NCI-H2196 treated with DMSO at 0.1 percent for 48 hours (cell line): ENCODE data around the gene RRAGC.

Source experiments
- DNase-seq: peaks from one replicate; lab custom pipeline; 2025; ENCODE audit not compliant: unreplicated experiment; lab: John Stamatoyannopoulos, UW

Gene RRAGC, protein sequence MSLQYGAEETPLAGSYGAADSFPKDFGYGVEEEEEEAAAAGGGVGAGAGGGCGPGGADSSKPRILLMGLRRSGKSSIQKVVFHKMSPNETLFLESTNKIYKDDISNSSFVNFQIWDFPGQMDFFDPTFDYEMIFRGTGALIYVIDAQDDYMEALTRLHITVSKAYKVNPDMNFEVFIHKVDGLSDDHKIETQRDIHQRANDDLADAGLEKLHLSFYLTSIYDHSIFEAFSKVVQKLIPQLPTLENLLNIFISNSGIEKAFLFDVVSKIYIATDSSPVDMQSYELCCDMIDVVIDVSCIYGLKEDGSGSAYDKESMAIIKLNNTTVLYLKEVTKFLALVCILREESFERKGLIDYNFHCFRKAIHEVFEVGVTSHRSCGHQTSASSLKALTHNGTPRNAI

DNA sequence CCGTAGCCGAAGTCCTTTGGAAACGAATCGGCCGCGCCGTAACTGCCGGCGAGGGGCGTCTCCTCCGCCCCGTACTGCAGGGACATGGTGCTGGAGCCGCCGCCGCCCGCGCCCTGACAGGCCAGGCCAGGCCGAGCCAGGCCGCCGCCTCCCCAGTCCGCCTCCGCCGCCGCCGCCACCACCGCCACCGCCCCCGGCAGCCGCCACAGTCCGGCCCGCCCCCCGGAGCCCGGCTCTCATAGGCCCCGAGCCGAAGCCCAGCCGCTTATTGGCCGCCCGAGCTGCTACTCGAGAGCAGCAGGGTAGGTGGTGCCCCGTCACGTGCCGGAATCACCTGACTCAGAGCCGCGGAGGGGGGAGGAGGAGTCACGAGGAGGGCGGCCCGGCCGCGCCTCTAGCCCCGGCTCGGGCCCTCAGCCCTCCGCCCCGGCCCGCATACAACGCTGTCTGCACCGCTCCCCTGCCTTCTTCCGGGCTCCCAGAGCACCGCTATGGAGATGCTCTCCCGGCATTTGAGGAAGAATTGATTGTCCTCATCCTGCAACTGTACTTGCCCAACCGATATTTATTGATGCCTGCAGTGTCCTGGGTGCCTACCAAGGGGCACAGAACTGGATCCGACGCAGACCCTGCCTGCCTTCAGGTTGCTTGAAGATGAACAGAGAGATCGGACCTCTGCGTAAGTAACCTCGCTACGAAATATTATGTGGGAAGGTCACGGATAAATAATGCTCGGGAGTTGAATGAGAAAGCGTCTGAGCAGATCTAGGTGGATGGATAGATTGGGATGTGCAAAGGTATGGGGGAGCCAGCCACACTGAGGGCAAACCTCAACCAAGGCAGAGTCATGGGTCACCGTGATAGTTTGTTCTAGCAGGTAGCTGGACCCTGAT, at the start of gene RRAGC:
Gene RRAGC, minus strand, starts transcription at position 212 of the 893 bp plus-strand sequence. Its CDS starts 126 bp downstream, at position 86.
- DNase-seq = peak; percentile 95

- DNase-seq = no peak
These were observed 49.2 kb upstream of the RRAGC start for GRCh38 chr1:38908821-38909220.

DNA sequence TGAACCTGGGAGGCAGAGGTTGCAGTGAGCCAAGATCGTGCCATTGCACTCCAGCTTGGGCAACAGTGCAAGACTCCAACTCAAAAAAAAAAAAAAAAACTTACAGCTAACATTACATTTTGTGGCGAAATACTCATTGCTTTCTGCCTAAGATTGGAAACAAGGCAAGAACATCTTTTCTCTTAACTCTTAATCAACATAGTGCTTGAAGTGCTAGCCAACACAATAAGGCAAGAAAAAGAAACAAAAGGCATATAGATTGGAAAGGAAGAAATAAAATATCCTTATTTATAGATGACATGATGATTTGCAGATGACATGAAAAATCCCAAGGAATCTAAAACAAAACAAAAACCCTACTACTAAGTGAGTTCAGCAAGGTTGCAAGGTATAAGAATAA, 46.4 kb upstream of the RRAGC start:
- DNase-seq = no peak

GRCh38 chr1:38899560-38899959, 40.0 kb upstream of the RRAGC start:
- DNase-seq = no peak

DNA sequence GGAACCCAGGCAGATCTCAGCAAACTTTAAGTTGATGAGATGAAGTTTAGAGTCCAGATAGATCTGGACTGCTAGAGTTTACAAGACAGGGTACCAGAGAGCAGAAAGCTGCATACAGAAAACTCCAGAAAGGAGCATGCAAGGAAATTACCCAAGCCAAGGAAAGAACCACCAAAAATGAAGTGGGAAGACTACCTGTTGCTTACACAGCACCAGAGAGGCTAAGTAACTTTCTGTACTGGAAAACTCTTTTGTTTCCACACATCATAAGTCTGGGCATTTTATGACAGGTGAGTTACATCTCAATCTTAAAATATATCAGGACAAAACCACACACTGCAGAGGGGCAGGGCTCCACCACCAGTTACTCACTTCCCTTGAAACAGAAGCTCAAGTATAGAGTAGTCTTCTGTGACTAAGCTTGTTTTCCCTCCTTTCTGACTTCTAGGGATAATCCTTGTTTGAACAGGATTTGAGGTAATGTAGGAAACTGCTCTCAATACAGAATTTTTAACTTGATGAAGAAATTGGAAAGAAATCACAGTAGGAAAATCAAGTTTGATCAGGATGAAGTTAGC, 39.2 kb upstream of the RRAGC start:
- DNase-seq = no peak

DNA sequence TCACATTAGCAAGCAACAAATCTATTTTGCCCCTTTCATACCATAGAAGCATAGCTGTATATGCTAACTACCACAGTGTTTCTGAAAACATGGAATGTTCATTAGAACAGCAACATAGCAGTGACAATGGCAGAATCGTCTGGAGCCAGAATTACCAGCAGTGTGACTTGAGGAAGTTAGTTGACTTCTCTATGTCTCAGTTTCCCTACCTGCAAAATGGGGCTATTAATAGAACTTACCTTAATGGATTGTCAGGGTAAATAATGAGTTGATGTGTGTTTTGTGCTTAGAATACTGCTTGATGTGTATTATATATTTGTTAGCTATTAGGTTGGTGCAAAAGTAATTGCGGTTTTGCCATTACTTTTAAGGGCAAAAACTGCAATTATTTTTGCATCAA, 36.6 kb upstream of the RRAGC start:
- no peak for DNase-seq

- no peak for DNase-seq
These were observed 33.4 kb upstream of the RRAGC start for GRCh38 chr1:38892976-38893375.

GRCh38 chr1:38891753-38892152, 32.2 kb upstream of the RRAGC start:
- no peak for DNase-seq

DNA sequence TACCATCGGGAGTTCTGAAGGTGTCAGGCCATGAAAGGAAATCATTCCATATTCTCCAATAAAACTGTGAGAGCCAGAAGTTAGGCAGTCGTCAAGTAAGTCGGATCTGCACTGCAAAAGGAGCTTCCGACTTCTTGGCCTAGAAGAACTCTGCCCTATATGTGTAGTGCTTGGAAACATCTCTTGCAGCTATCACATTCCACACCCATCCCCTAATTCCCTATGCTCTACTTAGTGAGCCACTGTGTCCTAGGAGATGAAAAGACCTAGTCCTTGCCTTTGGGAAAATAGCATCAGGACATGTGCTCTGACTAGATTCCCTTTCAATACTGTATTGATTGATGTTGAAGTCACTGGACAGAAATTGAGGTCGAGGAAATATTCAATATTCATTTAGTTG, 30.0 kb upstream of the RRAGC start:
- DNase-seq = no peak

GRCh38 chr1:38888423-38889333, 29.1 kb upstream of the RRAGC start:
- no peak for DNase-seq

DNA sequence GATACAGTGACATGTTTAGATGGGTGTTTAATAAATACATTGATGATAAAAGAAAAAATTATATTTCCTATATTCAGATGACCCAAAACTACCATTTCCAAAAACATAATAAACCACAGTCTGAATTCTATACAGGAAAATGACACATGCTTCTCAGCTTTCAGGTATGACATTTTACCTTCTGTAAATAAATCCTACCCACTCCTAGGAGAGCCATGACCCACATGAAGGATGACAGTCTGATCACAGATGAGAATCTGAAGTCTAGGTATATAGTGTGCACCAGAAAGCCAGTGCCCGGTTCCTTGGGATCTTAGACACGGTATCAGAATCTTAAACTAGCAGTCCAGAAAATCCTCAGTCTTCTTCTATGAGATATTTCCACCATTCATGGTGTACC, 25.5 kb upstream of the RRAGC start:
- DNase-seq = no peak

DNA sequence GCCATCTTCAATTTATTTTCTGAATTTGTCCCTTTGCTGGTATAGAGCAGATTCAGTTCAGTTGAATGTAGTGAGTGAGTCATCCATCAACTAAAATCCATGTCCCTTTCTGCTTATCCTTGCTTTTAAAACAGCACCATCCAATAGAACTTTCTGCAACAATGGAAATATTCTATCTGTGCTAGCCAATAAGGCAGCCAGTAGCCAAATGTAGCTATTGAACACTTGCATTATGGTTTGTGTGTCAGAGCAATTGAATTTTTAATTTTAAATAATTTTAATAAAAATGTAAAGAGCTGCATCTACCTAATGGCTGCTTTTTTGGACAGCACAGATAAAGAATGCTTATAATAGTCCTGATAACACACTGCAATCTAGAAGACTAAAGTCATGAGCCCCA, 21.9 kb upstream of the RRAGC start, which contains the start of gene GJA9:
Gene GJA9, minus strand, starts transcription at position 101 of the 400 bp plus-strand sequence. CDS start 5,489 bp downstream, outside the sequence.
- no peak for DNase-seq

- no peak for DNase-seq
These were observed 16.2 kb upstream of the RRAGC start for GRCh38 chr1:38875811-38876210.

GRCh38 chr1:38873027-38873969, 13.7 kb upstream of the RRAGC start, which contains the start of gene MYCBP:
Gene MYCBP (minus strand): TSS chr1:38873348. CDS start chr1:38873305, 43 bp downstream.
- DNase-seq = peak; percentile 93

DNA sequence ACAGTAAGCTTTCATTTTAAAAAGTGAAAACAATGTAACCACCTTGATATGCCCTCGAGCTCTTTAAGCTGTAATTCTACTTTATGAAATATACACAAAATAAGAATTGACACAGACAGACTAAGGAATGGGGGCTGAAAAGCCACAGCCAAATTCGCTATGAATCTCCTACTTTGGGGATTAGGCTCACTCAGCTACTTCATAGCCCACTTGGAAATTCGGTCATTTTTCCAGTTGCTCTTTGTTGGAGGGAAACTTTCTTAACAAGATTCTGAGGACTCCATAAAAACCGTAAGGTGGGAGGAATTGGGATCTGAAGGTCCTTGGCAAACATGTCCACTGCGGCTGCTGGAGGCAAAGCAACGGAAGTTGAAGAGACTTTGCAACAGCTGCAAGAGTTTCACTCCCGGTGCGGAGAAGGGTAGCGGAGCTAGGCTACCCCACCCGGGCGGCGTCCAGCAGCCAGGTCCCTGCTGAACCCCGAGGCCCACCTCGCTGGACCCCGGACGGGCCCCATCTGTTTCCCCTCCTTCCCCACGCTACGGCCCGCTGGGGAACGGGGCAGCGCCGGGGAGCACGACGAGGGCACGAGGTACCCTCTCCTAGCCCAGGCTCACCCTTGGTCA, 12.9 kb upstream of the RRAGC start:
- DNase-seq = no peak

DNA sequence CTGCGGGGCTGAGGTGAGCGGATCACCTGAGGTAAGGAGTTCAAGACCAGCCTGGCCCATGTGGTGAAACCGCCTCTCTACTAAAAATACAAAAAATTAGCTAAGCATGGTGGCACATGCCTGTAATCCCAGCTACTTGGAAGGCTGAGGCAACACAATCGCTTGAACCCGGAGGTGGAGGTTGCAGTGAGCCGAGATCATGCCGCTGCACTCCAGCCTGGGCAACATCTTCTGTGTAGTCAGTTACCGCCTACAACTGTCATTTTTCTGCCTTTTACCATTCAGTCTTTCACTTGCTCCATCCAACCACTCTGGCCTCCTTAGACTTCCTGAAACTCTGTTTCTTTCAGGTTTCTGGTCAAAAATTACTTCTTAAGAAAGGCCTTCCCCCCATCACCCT, 11.4 kb upstream of the RRAGC start:
- no peak for DNase-seq

- DNase-seq = no peak
These were observed 7.6 kb upstream of the RRAGC start for GRCh38 chr1:38867208-38867607.

- DNase-seq = no peak
These were observed 5.6 kb upstream of the RRAGC start for GRCh38 chr1:38865112-38865715.

DNA sequence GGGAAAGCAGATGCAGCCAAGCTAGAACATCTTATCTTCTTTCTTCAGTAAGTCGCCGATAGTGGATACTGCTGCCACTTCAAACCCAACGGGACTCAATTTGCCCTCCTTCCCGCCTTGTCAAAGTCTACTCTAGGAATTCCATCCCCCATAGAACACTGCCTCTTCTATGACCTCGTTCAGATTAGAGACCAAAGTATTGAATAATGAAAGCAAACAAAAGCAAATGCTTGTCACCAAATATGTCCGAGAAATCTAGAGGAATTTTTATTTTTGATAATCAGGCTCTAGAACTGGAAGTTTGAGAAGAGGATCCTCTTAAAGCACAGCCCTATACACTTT, 853 bp upstream of the RRAGC start:
- no peak for DNase-seq
